Esophagus squamous epithelium (tissue), 5 donors: Measurements from ENCODE around the gene POMT2. TPM values are rescaled to one million over a fixed set of nuclear protein-coding genes. Genes with fewer than 3 reads are reported as not detected.

ENCODE experiments used
- DNase-seq: peaks from one replicate; lab custom pipeline; 2025; lab: John Stamatoyannopoulos, UW
- H3K27ac ChIP-seq, 4 donors: fragments of 200-600 bp; sonication (generic); one replicate each; pipeline ENCODE4 v1.5.1; 2016 to 2019; ENCODE audit warnings: mild to moderate bottlenecking in 1 of 4
- H3K27me3 ChIP-seq, 4 donors: fragments of 200-600 bp; sonication (generic); 1 replicate in 3 of 4; 2 replicates in 1 of 4; pipeline versions ENCODE4 v1.5.1 to v1.6.0; 2017 to 2021; ENCODE audit warnings: antibody characterized with exemption in 1 of 4
- H3K36me3 ChIP-seq, 3 donors: fragments of 200-600 bp; sonication (generic); one replicate each; pipeline ENCODE4 v1.5.1; 2016 to 2019
- H3K4me1 ChIP-seq, 3 donors: fragments of 200-600 bp; sonication (generic); one replicate each; pipeline ENCODE4 v1.5.1; 2017 to 2019
- H3K4me3 ChIP-seq, 4 donors: fragments of 200-600 bp; sonication (generic); 1 replicate in 3 of 4; 2 replicates in 1 of 4; pipeline ENCODE4 v1.5.1; 2016 to 2019; ENCODE audit warnings: mild to moderate bottlenecking in 2 of 4, moderate library complexity in 1 of 4
- H3K9me3 ChIP-seq, 3 donors: fragments of 200-600 bp; sonication (generic); one replicate each; pipeline ENCODE4 v1.5.1; 2016 to 2019
- CTCF ChIP-seq, 6 experiments: fragments of 450-650 bp in 4 of 6; fragments of 200-600 bp in 2 of 6; sonication (generic) in 2 of 6; IDR thresholded peaks; one replicate each; pipeline ENCODE4 v1.5.1; 2016 to 2019; ENCODE audit warnings: antibody characterized with exemption in 6 of 6, mild to moderate bottlenecking in 4 of 6, moderate library complexity in 4 of 6
- POLR2A ChIP-seq, 4 donors: fragments of 450-650 bp; IDR thresholded peaks; one replicate each; pipeline ENCODE4 v1.6.1; 2017; ENCODE audit warnings: antibody characterized with exemption in 4 of 4, mild to moderate bottlenecking in 4 of 4, moderate library complexity in 3 of 4
- WGBS, 2 donors: methylation state at CpG; one replicate each; pipeline ENCODE4 v1.1.5; 2018; 5-methylcytosine and 5-hydroxymethylcytosine counted together
- intact Hi-C: fragments of 100-400 bp; cut with DNase I; formaldehyde crosslinking; loops from one replicate; pipeline ENCODE4 v1.15.0; 2022
- total RNA-seq, 4 donors: library from RNA; depleted of rRNA; stranded (reverse); fragments of >200 nt; gene quantifications; one replicate each; pipeline ENCODE4 v1.1.0, GENCODE V29; 2016
- donor health status: DM: yes; HTN: yes; CAD: no.

Gene POMT2
- total RNA-seq, 4 donors from 2014 or later, result 7.3 to 16.0 (median 8.4) TPM

GRCh38 chr14:77296155-77296554 is 24.5 kb downstream of the POMT2 start:
- H3K36me3 ChIP-seq, result peaks cover 0 to 71% (median 14%) of the 10 kb centered on the region in 3 donors

GRCh38 chr14:77290705-77291104 is 30.0 kb downstream of the POMT2 start:
- 67 to 90% methylated on average over 3 to 4 of the region's 4 CpGs for WGBS, 2 donors
- TF ChIP-seq POLR2A (IDR thresholded peaks at IDR 0.05) (no peak), CTCF (IDR thresholded peaks at IDR 0.05) (no peak)
- no peaks in the 10 kb centered on the region for H3K27me3 ChIP-seq
- DNase-seq, result no peak
- H3K4me1 ChIP-seq, result no peaks in the 10 kb centered on the region
- peaks cover 3 to 73% (median 5%) of the 10 kb centered on the region in 3 donors for H3K36me3 ChIP-seq
- no peak overlapping the region for H3K4me3 ChIP-seq
- intact Hi-C loops, result no loop called here
- no peak overlapping the region for H3K27ac ChIP-seq
- H3K9me3 ChIP-seq, result no peaks in the 10 kb centered on the region

More at GRCh38 chr14:77296155-77296554, 24.5 kb downstream of the POMT2 start:
- TF ChIP-seq CTCF (IDR thresholded peaks at IDR 0.05) (no peak), POLR2A (IDR thresholded peaks at IDR 0.05) (no peak)
- no peak overlapping the region for H3K4me3 ChIP-seq
- H3K4me1 ChIP-seq, result peaks cover 0 to 1% (median 0%) of the 10 kb centered on the region in 3 donors
- H3K27me3 ChIP-seq, result no peaks in the 10 kb centered on the region
- H3K9me3 ChIP-seq, result no peaks in the 10 kb centered on the region
- 78 to 90% methylated on average over 9 of the region's 13 CpGs for WGBS, 2 donors
- no peak for DNase-seq
- no peak overlapping the region for H3K27ac ChIP-seq
- intact Hi-C loops, result no loop called here

- Histone ChIP-seq H3K4me1 (no peaks in the 10 kb centered on the region), H3K27me3 (no peaks in the 10 kb centered on the region), H3K9me3 (no peaks in the 10 kb centered on the region), H3K4me3 (no peak overlapping the region), H3K36me3 (peaks cover 5 to 91% (median 10%) of the 10 kb centered on the region in 3 donors), H3K27ac (no peak overlapping the region)
- no peak for TF ChIP-seq POLR2A (IDR thresholded peaks at IDR 0.05)
- DNase-seq, result no peak
- WGBS, 2 donors, result 89 to 96% methylated on average over 4 to 5 of the region's 5 CpGs
- intact Hi-C loops, result no loop called here
Measured at GRCh38 chr14:77286576-77286975, 34.1 kb downstream of the POMT2 start.

GRCh38 chr14:77284466-77284865 is 36.2 kb downstream of the POMT2 start:
- 89 to 92% methylated on average over 5 of the region's 5 CpGs for WGBS, 2 donors
- Histone ChIP-seq H3K9me3 (no peaks in the 10 kb centered on the region), H3K27ac (no peak overlapping the region), H3K4me1 (no peaks in the 10 kb centered on the region), H3K4me3 (no peak overlapping the region), H3K27me3 (no peaks in the 10 kb centered on the region), H3K36me3 (peaks cover 5 to 91% (median 13%) of the 10 kb centered on the region in 3 donors)
- no peak for TF ChIP-seq CTCF (IDR thresholded peaks at IDR 0.05)
- no peak for TF ChIP-seq POLR2A (IDR thresholded peaks at IDR 0.05)
- DNase-seq, result no peak
- intact Hi-C loops, result no loop called here

GRCh38 chr14:77284066-77284465 is 36.6 kb downstream of the POMT2 start:
- Histone ChIP-seq H3K27me3 (no peaks in the 10 kb centered on the region), H3K27ac (no peak overlapping the region), H3K4me3 (no peak overlapping the region), H3K4me1 (no peaks in the 10 kb centered on the region), H3K36me3 (peaks cover 5 to 91% (median 17%) of the 10 kb centered on the region in 3 donors), H3K9me3 (no peaks in the 10 kb centered on the region)
- intact Hi-C loops, result no loop called here
- no peak for TF ChIP-seq CTCF (IDR thresholded peaks at IDR 0.05)
- DNase-seq, result no peak
- WGBS, 2 donors, result 83% methylated on average over 4 of the region's 4 CpGs; no CpG with 5 or more reads in 1 of the 2 donors
